HG02642 (cell line): Measurements from ENCODE around the gene CLDN2.
"Not testable (repeated sequence)": the region's sequence is repeated elsewhere in the genome, so short reads cannot be mapped to it uniquely, and the experiment has no call there.

Experiments
- ATAC-seq: cut with Tn5 transposase; IDR thresholded peaks from one replicate; pipeline ENCODE4 v1.9.1; 2021; ENCODE audit warnings: mild to moderate bottlenecking; ENCODE audit not compliant: unreplicated experiment, poor library complexity

CLDN2 gene

GRCh38 chrX:106955004-106955772 is 35.0 kb downstream of the CLDN2 start:
- ATAC-seq, result no peak

GRCh38 chrX:106957856-106958255 is 37.7 kb downstream of the CLDN2 start:
- no peak for ATAC-seq

DNA sequence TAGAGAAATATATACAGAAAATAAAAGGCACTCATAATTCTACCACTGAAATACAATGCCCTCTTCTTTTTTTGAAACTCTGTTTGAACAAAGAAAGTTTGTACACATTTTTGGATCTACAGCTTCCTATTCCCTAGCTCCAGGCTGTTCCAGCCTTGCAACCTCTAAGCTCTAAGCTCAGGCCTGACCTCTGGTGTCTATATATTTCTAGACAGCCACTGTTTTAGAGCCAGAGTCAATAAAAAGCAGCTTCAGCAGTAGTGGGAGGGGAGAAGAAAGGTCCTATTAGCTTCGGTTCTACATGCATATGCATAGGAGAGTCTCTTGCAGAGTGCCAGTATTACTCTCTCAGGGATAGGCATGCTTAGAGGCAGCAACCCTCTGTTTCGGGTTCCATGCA is 39.7 kb downstream of the CLDN2 start:
- no peak for ATAC-seq

DNA sequence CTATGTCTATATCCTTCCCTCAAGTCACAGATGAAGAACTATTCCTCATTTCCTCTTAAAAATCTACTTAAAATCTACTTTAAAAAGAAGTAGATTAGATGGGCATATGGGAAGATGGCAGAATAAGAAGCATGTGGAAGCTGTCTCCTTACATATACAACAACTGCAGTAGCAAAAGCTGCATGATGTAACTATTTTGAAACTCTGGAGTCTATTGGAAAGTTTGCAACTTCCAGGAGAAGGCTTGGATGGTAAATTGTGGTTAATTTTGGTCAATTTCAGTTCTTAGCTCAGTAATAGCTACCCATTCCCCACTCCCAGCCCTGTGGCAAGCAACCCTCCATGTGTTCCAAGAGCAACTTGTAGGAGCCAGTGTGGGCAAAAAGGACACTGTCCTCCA is 42.9 kb downstream of the CLDN2 start:
- no peak for ATAC-seq

DNA sequence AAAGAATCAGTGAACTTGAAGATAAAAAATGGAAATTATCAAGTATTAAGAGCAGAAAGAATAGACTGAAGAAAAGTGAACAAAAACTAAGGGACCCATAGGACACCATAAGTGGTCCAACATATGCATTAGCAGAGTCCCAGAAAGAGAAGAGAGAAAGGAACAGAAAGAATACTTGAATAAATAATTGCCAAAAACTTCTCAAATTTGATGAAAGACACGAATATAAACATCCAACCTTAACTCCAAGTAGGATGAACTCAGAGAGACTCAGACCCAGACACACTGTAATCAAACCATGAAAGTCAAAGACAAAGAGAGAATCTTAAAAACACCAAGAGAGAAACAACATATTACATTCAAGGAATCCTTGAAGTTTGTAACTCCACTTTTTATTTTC is 44.1 kb downstream of the CLDN2 start:
- ATAC-seq, result no peak

DNA sequence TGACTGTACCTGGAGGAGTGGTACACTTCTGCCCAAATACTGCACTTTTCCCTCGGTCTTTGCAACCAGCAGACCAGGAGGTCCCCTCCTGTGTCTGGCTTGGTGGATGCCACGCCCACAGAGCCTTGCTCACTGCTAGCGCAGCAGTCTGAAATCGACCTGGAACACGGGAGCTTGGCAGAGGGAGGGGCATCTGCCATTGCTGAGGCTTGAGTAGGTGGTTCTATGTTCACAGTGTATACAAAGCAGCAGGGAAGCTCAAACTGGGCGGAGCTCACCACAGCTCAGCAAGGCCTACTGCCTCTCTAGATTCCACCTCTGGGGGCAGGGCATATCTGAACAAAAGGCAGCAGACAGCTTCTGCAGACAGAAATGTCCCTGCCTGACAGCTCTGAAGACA is 46.3 kb downstream of the CLDN2 start:
- ATAC-seq, result not testable (repeated sequence)

DNA sequence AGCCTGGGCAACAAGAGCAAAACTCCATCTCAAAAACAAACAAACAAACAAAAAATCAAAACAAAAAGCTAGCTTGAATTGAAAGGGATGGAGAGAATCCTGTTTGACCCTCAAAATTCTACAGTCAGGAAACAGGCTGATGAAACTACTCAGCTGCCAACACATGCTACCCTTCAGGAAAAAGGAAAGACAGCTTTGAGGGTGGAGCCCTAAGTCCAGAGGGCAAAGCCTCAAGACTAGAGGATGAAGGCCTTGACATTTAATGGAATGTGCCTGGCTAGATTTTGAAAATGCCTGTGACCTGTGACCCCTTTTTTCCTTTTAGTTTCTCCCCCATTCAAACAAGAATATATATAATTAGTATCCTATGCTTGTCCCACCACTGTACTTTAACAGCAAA is 52.7 kb downstream of the CLDN2 start:
- ATAC-seq, result no peak

DNA sequence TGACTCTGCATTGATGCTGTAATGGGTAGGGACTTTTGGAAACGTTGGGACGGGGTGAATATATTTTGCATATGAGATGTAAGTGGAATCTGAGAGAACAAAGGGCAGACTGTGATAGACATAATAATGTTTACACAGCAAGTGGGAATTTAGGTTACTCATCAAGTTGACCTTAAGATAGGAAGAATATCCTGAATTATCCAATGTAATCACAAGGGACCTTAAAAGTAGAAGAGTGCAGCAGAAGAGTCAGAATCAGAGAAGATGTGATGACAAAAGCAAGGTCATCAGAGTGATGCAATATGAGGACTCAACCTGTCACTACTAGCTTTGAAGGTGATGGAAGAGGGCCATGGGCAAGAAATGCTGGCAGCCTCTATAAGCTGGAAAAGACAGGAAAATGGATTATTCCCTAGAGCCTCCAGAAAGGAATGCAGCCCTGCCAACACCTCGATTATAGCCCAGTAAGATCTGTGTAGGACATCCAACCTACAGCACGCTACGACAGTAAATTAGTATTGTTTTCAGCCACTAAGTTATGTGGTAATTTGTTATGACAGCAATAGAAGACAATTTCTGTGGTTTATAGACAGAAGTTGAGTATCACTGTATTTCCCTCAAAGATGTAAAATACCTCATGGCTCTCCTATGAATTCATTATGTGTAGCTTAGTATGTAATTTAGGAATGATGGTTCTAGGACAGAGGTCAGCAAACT is 53.4 kb downstream of the CLDN2 start:
- no peak for ATAC-seq

DNA sequence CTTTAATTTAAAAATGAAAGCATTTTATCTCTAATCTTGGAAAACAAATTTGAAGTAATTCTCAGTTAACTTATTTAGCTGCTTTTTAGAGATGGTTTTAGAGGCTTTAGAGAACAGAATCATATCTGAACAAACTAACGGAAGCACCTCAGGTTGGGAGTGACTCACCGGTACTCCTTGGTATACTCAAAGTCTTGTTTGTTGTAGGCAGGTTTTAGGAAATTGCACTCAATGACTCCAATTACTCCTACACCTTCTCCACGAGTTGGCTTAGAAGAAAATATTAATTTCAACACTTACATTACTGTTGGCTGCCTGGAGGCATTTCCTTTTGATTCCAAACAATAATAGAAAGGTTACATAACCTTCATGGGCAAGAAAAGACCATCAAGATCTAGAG is 56.2 kb downstream of the CLDN2 start:
- ATAC-seq, result no peak
